HG02678 (cell line): Measurements from ENCODE around the gene TIMM13.
"Not testable (repeated sequence)": the region's sequence is repeated elsewhere in the genome, so short reads cannot be mapped to it uniquely, and the experiment has no call there.

Experiments used
- ATAC-seq: cut with Tn5 transposase; IDR thresholded peaks from one replicate; pipeline ENCODE4 v1.9.1; 2021; ENCODE audit warnings: mild to moderate bottlenecking, moderate library complexity; ENCODE audit not compliant: unreplicated experiment

Gene TIMM13

DNA sequence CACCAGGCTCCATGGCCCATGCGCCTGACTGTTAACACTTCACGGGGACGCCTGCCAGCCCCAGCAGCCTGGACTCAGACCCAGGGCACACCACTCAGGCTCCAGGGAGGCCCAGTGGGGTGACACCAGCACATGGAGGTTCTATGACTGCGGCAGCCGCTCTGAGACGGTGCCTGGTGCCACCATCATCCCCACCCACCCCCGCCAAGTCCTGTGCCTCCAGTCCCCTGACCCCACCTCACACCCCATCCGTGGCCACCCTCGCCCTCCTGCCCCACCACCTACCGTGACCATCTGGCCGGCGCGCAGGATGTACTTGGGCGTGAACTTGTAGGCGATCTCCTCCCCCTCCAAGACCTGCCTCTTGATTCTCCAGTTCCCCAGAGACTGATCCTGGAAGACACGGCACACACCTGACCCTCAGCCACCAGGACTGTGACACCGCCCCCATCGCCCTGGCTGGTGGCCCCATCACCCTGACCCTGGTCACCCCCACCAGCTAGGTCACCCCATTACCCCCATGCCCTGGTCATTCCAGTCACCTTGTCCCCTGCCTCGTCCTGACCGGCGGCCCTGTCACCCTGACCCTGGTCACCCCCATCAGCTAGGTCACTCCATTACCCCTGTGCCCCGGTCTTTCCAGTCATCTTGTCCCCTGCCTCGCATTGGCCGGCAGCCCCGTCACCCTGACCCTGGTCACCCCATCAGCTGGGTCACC, 4.9 kb upstream of the TIMM13 start:
- no peak for ATAC-seq

DNA sequence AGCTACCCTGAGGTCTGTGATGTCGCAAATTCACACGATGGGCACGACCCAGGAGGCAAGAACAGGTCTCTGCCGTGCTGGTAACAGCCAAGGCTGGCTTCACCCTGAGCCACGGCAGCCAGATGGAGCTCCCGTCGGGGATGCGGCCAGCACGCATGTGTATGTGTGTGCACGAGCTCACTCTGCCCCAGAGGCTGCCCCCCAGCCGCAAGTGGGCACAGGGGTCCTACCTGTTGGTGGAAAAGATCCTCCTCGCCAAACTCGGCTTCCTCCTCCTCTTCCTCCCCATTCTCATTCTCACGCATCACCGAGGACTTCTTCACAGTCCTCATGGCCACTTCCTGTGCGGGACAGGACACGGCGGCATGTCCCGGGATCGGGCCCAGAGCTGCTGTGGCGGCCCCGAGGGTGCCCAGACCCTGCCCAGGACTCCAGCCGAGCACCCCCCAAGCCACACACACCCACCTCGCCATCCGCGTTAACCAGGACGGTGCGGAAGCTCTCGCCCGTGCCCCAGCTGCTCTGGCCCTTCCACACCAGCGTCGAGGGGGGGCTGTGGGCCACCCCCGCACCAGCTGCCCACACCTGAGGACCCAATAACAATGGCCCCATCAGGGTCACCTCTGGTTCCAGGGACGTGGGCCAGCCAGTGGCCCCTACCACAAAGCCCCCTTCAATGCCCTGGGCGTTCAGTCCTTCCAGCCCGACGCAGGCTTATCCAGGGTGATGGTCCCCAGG, 4.1 kb upstream of the TIMM13 start:
- ATAC-seq = no peak

DNA sequence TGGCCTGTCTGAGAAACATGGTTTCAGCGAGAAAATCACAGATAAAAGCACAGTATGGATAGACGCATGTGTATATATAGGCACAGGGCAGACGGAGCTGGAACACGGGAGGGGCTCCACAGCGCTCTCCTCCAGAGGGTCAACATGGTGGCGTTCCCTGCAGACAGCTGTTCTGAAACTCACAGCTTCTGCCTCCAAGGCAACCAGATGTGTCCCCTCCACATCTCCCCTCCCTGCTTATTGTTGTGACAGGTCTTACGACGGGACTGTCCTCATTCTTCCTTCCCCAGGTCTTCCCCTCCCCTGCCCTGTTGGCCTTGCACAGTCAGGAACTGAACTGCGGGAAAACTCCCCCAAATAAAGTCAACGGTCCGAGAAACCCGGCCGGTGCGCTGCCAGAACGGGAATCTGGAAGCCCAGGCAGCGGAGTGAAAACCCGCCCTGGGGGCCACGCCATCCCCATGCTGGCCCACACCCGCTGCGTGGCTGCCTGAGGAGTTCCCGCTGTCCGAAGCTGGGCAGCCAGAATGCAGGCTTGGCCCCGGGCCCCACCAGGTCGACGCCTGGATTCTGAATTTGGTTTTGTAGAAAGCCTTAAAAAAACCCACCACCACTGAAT, 2.6 kb upstream of the TIMM13 start:
- no peak for ATAC-seq

DNA sequence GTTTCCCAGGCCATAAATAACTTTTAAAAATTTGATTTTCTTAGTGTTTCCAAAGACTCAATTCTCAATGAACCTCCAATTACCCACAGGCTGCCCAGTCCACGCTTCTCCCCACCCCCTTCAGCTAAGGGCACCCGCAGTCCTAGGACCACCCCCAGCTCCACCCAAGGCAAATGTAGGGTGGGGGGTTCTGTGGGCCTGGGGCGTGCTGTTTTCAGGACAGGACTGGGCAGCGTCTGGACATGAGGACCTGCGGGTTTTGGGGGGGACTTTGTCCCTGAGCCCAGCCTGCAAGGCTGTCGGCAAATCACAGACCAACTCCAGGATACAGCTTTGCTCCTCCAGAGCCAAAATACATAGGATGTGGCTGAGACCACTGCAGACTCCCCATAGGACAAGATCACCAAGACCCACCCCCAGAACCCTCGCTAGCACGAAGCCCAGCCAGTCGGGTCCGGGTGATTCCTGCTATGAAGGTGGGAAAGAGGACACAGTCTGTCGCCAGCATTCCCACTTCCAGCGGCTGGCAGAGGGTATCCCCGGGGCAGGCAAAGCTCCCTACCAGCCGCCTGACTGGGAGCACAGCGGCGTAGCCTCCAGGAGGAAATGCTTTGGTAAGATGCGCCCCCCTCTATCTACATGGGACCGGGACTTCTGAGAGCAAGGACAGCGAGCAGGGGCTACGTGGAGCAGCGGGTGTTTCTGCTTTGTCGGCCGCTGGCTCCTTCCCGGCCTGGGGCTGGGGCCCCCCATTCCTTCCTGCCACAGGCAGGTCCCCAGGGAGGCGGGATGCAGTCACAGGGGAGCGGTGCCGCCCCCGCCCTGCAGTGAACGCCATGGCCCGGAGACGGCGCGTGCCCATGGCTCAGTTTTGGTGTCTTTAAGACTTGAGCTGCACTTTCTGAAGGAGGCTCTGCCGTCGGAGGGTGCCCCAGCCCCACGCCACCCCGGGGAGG, 1.6 kb upstream of the TIMM13 start:
- no peak for ATAC-seq

DNA sequence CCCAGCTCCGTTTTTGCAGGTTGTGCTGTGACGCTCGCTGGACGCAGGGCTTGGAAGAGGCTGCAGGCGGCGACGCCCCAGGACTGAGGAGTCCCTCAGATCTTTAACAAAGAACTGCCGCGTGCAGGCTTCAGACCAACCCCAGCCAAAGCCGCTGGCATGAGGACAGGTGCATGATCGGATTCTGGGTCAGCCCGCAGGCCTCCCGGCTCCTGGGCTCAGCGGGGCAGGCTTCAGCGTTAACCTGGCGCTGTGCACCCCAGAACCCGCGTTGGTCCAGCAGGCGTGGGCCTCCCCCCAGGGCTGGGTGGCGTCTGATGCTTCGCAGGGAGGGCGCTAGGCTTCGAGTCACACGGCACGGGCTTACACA, 920 bp upstream of the TIMM13 start:
- no peak for ATAC-seq

DNA sequence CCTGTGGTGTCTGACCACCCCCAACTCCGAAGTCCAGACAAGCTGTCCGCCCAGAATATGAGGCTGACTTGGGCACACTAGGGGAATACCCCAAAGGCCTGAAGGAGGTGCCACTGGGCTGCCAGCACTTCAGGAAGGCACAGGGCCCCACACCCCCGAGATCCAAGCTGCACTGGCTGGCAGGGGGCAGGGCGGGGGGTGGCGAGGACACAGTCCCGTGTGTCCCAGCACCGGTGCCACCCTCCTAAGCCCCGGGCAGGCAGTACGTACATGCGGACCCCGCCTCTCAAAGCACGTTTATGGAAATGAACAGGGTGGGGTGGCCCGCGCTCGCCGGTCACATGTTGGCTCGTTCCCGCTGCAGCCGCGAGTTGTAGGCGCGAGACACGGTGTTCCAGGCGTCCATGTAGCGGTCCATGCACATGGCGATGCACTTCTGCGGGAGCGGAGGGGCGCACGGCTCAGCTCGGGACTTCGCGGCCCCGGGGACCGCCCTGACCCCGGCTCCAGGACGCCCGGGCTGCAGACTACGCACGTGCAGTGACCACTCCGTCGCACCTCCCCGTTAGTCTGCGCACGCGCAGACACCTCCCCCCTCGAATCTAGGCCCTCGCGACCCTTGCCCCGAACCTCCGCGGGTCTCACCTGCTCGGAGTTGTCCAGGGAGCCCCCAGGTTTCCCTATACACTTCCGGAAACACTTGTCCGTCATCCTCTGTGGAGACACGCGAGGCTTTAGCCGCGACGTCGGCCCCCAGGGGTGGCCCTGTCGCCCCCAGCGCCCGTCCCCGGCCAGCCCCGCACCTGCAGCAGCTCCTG, 566 bp downstream of the TIMM13 start:
- ATAC-seq = peak; percentile 10

DNA sequence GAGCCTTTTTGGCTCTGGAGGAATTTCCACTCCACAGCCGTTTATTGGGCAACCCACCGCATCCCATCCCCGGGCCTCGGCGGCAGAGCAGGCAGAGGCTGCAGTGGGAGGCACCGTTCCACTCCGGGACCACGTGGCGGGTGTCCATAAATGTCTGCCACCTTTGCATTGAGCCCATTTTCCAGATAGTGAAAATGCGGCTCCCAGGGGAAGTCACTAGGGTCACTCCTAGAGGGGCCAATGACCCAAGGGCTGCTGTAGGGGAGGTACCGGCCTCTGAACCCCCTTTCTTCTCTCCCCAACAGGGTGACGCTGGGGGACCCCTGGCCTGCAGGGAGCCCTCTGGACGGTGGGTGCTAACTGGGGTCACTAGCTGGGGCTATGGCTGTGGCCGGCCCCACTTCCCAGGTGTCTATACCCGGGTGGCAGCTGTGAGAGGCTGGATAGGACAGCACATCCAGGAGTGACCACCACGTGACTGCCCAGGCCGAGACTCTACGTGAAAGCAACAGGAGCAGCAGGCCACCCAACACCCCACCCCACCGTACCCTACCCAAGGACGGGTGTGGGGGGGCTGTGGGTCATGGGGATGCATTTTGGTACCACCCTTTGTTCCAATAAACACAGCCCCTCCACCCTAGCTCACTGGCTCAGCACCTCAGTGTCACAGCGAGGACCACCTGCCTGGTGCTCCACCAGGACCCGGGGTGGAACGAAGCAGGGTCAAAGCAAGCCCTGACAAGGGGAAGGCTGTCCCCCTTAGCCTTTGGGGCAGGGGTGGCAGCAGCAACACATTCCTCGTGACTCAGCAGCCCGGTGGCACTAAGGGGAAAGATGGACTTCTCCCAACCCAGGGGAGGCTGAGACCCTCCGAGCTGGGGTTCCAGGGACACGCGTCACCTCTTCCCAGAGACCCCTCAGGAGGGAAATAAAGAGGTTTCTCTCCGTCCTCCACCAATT, 1.5 kb downstream of the TIMM13 start:
- no peak for ATAC-seq

DNA sequence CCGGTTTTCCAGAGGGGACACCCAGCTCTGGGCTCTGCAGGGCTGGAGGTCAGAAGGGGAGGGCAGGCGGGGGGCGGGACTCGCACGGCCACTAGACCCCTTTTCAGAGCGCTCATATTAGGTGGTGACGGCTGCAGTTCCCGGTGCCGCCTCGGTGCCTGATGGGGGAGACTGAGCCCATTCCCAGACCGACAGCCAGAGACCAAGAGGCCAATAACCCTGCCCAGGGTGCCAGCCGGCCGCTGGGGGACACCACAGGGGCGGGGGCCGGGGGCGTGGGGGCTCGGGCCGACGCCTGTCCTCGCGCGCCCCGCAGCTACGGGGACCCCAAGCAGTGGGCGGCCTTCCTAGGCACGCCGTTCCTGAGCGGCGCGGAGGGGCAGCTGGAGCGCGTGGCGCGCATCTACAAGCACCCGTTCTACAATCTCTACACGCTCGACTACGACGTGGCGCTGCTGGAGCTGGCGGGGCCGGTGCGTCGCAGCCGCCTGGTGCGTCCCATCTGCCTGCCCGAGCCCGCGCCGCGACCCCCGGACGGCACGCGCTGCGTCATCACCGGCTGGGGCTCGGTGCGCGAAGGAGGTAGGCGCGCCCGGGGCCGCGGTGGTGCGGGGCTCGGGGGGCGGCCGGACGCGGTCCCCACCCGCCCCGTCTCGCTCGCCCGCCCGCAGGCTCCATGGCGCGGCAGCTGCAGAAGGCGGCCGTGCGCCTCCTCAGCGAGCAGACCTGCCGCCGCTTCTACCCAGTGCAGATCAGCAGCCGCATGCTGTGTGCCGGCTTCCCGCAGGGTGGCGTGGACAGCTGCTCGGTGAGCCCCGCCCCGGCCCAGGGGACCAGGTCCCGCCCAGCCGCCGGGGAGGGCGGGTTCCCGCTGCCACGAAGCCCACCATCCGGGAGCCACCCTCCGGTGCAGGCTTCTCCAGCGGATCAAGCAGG, 2.4 kb downstream of the TIMM13 start:
- ATAC-seq = no peak

DNA sequence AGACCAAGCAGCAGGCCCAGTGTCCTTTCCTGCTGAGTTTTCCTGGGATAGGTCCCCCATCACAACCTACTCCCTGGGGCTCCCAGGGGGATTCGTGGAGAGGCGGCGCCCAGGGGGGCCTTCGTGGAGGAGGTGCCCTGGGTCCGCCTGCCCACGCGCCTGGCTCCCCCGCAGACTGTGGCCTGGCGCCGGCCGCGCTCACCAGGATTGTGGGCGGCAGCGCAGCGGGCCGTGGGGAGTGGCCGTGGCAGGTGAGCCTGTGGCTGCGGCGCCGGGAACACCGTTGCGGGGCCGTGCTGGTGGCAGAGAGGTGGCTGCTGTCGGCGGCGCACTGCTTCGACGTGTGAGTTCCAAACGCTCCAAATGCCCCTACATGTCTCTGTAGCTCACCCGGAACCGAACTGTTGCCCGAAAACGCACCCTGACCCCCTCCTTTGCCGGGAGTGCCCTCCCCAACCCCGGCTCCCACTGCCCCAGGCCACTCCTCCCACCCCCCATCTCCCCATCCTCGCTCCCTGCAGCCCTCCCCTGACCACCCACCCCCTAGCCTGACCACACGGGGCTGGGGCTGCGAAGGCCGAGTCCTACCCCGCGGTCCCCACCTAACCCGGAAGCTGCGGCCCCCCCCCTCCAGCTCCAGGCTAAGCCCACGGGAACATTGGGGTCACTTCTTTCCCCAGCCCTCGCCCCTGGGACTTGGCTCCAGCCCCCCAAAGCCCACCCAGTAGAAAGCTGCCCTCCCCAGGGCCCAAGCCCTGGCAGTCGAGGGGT, 3.3 kb downstream of the TIMM13 start:
- ATAC-seq = no peak

DNA sequence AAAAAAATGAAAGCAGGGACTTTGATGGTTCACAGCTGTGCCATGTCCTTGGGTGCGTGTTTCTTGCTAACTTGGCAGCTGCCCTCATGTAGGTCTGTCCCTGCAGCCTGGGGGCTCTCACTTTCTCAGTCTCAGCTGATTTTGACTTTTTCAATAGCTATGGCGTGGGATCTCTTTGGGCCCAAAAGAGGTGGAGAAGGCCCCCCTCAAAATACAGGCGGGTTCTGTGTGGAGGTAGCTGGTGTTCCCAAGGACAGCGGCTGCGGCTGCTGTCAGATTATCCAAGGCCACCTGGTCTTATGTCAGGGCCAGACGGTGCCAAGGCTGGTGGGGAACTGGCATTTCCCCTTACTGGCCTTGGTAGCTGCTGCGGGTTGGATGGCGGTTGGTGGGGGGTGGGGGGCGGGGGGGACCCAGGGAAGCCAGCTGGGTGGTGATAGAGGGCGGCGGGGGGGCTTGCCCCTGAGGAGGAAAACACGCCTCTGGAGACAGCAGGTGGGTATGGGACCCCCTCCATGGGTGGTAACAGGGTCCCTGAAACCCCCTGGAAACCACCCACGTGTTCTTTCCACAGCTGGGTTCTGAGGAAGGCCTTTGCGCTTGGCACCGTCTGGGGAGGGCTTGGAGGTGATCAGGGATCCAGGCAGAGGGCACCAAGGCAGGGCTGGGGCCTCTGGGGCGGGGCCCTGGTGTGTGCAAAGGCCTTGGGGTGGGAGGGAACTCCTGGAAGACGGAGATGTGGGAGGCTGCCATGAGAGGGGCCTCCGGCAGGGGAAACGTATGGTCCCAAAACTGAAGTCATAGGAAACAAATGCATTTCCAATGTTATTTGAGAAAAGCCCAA, 4.1 kb downstream of the TIMM13 start:
- ATAC-seq = no peak

DNA sequence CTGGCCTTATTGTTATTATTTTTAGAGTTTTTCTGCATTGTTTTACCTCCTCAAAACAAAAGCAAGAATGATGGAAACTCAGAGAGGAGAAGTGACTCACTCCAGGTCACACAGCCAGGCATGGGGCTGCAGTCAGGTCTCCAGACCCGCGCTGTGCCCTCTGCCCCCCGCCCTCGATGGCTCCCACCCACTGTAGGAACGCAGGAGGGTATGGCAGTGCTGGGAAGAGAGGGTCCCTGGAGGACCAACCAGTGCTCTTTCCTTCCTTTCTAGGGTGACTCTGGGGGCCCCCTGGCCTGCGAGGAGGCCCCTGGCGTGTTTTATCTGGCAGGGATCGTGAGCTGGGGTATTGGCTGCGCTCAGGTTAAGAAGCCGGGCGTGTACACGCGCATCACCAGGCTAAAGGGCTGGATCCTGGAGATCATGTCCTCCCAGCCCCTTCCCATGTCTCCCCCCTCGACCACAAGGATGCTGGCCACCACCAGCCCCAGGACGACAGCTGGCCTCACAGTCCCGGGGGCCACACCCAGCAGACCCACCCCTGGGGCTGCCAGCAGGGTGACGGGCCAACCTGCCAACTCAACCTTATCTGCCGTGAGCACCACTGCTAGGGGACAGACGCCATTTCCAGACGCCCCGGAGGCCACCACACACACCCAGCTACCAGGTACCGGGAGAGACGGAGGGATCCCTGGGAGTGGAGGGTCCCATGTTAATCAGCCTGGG, 5.6 kb downstream of the TIMM13 start:
- ATAC-seq = no peak

DNA sequence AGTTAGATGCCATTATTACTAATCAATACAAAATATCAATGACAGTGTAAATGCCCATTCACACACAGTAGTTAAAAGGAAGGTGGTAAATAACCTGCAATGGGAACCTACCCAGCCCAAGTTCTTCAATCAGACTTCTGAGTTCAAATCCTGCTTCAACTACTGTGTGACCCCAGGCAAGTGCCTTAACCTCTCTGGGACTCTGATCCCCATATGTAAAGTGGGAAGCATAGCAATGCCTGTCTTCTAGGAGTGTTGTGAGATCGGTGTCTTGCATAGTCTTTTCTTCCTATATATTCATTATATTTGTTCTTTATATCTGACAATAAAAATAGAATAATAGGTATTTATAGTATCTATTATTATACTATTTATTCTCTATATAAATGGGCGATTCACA, 6.9 kb downstream of the TIMM13 start:
- no peak for ATAC-seq

DNA sequence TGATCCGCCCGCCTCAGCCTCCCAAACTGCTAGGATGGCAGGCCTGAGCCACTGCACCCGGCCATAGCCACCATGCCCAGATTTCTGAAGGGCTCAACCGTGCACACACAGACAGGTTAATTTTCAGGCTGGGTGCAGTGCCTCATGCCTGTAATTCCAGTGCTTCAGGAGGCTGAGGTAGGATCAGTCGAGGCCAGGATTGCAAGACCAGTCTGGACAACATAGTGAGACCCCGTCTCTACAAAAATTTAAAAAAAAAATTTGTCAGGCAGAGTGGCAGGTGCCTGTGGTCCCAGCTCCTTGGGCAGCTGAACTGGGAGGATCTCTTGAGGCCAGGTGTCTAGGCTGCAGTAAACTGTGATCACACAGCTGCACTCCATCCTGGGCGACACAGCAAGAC, 7.6 kb downstream of the TIMM13 start:
- ATAC-seq = no peak

DNA sequence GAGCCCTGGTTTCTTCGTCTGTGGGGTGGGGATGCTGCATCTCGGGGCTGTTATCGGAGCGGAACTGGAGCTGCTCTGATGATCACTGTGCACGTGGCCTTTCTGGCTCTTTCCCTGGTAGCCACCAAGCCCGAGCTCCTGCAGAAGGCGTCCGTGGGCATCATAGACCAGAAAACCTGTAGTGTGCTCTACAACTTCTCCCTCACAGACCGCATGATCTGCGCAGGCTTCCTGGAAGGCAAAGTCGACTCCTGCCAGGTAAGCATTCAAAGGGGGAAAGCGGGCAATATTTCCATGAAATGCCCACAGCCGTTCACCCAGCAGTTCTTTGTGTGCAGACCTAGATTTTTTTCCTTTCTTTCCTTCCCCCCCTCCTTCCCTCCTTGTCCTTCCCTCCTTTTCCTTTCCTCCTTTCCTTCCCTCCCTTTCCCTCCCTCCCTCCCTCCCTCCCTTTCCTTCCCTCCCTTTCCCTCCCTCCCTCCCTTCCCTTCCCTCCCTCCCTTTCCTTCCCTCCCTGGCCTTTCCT, 9.4 kb downstream of the TIMM13 start:
- ATAC-seq = no peak

DNA sequence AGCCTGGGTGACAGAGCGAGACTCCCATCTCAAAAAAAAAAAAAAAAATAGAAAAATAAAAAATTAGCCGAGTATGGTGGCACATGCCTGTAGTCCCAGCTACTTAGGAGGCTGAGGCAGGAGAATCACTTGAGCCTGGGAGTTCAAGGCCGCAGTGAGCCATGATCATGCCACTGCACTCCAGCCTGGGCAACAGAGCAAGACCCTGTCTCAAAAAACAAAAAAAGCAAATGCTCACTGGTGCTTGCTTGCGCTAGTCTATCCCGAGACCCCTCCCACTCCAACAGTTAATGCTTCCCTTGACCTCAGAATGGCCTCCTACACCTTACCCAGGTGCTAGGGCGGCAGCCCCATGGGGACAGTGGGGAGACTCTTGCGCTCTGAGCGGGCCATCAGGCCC, 9.9 kb downstream of the TIMM13 start:
- ATAC-seq = not testable (repeated sequence)
